Loucy (cell line): ENCODE results near the gene KDM2B.

Experiments
- H2AFZ ChIP-seq: fragments of 200-600 bp; sonication (generic); 2 replicates; pipeline ENCODE4 v1.6.0; 2016; ENCODE audit warnings: antibody characterized with exemption, mild to moderate bottlenecking, low read length, moderate library complexity
- H3F3A ChIP-seq: fragments of 200-600 bp; 2 replicates; pipeline ENCODE4 v1.6.0; 2016; ENCODE audit warnings: antibody characterized with exemption, low read depth, mild to moderate bottlenecking
- H3K27me3 ChIP-seq: fragments of 200-600 bp; sonication (generic); 2 replicates; pipeline ENCODE4 v1.6.1; 2014; ENCODE audit warnings: low read length, mild to moderate bottlenecking; ENCODE audit not compliant: insufficient read depth, poor library complexity, severe bottlenecking
- H3K36me3 ChIP-seq: fragments of 200-600 bp; sonication (generic); 2 replicates; pipeline ENCODE4 v1.6.1; 2016; ENCODE audit warnings: low read length; ENCODE audit not compliant: insufficient read depth
- H3K4me1 ChIP-seq: fragments of 200-600 bp; sonication (generic); 2 replicates; pipeline ENCODE4 v1.5.1; 2014; ENCODE audit warnings: low read length, mild to moderate bottlenecking; ENCODE audit not compliant: insufficient read depth, poor library complexity, severe bottlenecking
- H3K4me2 ChIP-seq: fragments of 200-600 bp; sonication (generic); 2 replicates; pipeline ENCODE4 v1.6.0; 2014; ENCODE audit warnings: antibody characterized with exemption, low read length, low read depth, mild to moderate bottlenecking; ENCODE audit not compliant: poor library complexity, severe bottlenecking
- H3K4me3 ChIP-seq: fragments of 200-600 bp; sonication (generic); 2 replicates; pipeline ENCODE4 v1.5.1; 2014; ENCODE audit warnings: low read length, mild to moderate bottlenecking, mixed read lengths; ENCODE audit not compliant: poor library complexity, severe bottlenecking
- H3K79me2 ChIP-seq: fragments of 200-600 bp; sonication (generic); 2 replicates; pipeline ENCODE4 v1.6.1; 2014; ENCODE audit warnings: low read length; ENCODE audit not compliant: insufficient read depth
- H3K9ac ChIP-seq: fragments of 200-600 bp; sonication (generic); 2 replicates; pipeline ENCODE4 v1.6.0; 2014; ENCODE audit warnings: mild to moderate bottlenecking, low read depth, low read length, moderate library complexity; ENCODE audit not compliant: poor library complexity, severe bottlenecking
- H3K9me2 ChIP-seq: fragments of 200-600 bp; sonication (generic); replicated peaks from 2 replicates; pipeline ENCODE4 v1.6.1; 2016; ENCODE audit warnings: low read depth, low read length, mixed read lengths
- H3K9me3 ChIP-seq: fragments of 200-600 bp; sonication (generic); 2 replicates; pipeline ENCODE4 v1.6.1; 2014; ENCODE audit warnings: mild to moderate bottlenecking, antibody characterized with exemption, low read length, low read depth; ENCODE audit not compliant: insufficient read depth
- H4K20me1 ChIP-seq: fragments of 200-600 bp; sonication (generic); 2 replicates; pipeline ENCODE4 v1.6.0; 2014; ENCODE audit warnings: antibody characterized with exemption, low read length, mild to moderate bottlenecking; ENCODE audit not compliant: insufficient read depth, poor library complexity, severe bottlenecking
- CTCF ChIP-seq: fragments of 200-600 bp; sonication (generic); conservative IDR thresholded peaks from 2 replicates; pipeline ENCODE4 v1.5.1; 2014; ENCODE audit warnings: mild to moderate bottlenecking, antibody characterized with exemption, low read length
- EZH2phosphoT487 ChIP-seq: fragments of 200-600 bp; IDR thresholded peaks from 2 replicates; pipeline ENCODE4 v1.6.1; 2018; ENCODE audit warnings: antibody characterized with exemption, mild to moderate bottlenecking, moderate library complexity, borderline replicate concordance

The KDM2B gene

DNA sequence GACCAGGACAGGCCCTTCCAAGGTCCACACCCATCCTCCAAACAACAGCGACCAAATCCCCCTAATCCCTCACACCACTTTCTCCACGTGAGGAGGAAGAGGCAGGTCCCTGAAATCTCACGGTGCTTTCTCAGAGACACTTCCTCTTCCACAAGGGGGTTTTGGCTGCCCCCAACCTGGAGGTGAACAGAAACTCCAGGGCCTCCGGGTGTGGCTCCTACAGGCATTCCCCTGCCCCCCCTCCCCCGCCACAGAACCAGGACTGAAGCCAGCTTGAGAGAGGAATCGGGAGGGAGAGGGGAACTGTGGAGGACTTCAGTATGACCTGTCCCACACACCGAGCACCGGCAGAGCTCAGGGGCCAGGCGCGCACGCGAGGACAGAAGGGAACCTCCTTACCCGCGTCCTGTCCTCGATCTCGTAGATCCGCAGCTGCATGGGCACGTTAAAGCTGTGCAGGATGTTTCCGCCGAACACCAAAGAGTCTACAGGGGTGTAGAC is 60.2 kb downstream of the KDM2B start:
- H3K9ac ChIP-seq, result no peak overlapping the region
- H3K36me3 ChIP-seq, result peaks cover 75% of the 10 kb centered on the region; the same call in 1 of the 2 replicates
- H3K4me3 ChIP-seq, result no peak overlapping the region
- no peaks in the 10 kb centered on the region for H3K27me3 ChIP-seq
- H3K4me1 ChIP-seq, result no peaks in the 10 kb centered on the region
- no peaks in the 10 kb centered on the region for H3F3A ChIP-seq
- peaks cover 9% of the 10 kb centered on the region; the same call in 1 of the 2 replicates for H3K79me2 ChIP-seq
- H2AFZ ChIP-seq, result no peak overlapping the region
- no peak overlapping the region for H3K4me2 ChIP-seq
- TF ChIP-seq CTCF, result no peak
- TF ChIP-seq EZH2phosphoT487, result no peak
- no peaks in the 10 kb centered on the region for H4K20me1 ChIP-seq
- no peaks in the 10 kb centered on the region for H3K9me2 ChIP-seq
- H3K9me3 ChIP-seq, result no peaks in the 10 kb centered on the region

DNA sequence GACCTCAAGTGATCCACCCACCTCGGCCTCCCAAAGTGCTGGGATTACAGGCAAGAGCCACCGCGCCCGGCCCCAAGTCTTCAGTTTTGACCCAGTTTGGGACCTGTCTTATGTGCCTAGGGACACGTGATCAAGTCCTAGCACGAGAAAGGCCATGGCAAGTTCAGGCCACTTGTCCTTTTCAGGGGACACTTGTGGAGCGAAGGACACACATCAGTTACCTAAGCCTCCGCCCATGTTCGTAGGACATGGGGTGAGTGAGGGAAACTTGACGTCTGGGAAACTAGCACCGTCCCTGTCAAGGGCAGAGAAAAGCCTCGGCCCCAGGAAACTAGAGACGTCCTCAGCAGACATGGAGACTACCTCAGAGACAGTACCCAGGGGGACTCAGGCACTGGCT is 60.7 kb downstream of the KDM2B start:
- Histone ChIP-seq H3K9ac (no peak overlapping the region), H3K4me1 (no peaks in the 10 kb centered on the region), H3K4me2 (no peak overlapping the region), H3K4me3 (no peak overlapping the region), H3F3A (no peaks in the 10 kb centered on the region), H3K9me3 (no peaks in the 10 kb centered on the region), H4K20me1 (no peaks in the 10 kb centered on the region), H3K79me2 (peaks cover 5% of the 10 kb centered on the region; the same call in 1 of the 2 replicates), H3K9me2 (no peaks in the 10 kb centered on the region), H3K36me3 (peaks cover 70% of the 10 kb centered on the region; the same call in 1 of the 2 replicates), H2AFZ (no peak overlapping the region), H3K27me3 (no peaks in the 10 kb centered on the region)
- no peak for TF ChIP-seq EZH2phosphoT487
- no peak for TF ChIP-seq CTCF

DNA sequence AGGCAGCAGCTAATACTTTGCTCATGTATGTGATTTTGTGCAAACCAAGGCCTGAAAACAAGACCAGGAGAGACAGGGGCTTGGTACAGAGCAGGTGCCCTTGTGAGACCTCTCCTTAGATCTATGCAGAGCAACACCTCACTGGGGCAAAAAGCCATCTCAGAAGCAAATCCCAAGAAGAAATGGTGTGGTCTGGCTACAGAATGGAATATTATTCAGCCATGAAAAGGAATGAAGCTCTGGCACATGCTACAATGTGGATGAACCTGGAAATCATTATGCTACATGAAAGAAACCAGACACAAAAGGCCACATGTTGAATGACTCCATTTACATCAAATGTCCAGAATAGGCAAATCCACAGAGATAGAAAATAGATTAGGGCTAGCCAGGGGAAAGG is 61.6 kb downstream of the KDM2B start:
- H4K20me1 ChIP-seq, result no peaks in the 10 kb centered on the region
- no peaks in the 10 kb centered on the region; the same call in 1 of the 2 replicates for H3K79me2 ChIP-seq
- no peak overlapping the region for H3K4me2 ChIP-seq
- H2AFZ ChIP-seq, result no peak overlapping the region
- H3F3A ChIP-seq, result no peaks in the 10 kb centered on the region; the same call in 1 of the 2 replicates
- peaks cover 63% of the 10 kb centered on the region; the same call in 1 of the 2 replicates for H3K36me3 ChIP-seq
- no peaks in the 10 kb centered on the region for H3K27me3 ChIP-seq
- H3K9me3 ChIP-seq, result no peaks in the 10 kb centered on the region
- no peak overlapping the region for H3K9ac ChIP-seq
- H3K4me3 ChIP-seq, result no peak overlapping the region
- H3K4me1 ChIP-seq, result no peaks in the 10 kb centered on the region
- no peaks in the 10 kb centered on the region for H3K9me2 ChIP-seq
- TF ChIP-seq EZH2phosphoT487 (no peak), CTCF (no peak)
